ENCODE results near the gene NUP93.

- TF ChIP-seq, protein P1, sequence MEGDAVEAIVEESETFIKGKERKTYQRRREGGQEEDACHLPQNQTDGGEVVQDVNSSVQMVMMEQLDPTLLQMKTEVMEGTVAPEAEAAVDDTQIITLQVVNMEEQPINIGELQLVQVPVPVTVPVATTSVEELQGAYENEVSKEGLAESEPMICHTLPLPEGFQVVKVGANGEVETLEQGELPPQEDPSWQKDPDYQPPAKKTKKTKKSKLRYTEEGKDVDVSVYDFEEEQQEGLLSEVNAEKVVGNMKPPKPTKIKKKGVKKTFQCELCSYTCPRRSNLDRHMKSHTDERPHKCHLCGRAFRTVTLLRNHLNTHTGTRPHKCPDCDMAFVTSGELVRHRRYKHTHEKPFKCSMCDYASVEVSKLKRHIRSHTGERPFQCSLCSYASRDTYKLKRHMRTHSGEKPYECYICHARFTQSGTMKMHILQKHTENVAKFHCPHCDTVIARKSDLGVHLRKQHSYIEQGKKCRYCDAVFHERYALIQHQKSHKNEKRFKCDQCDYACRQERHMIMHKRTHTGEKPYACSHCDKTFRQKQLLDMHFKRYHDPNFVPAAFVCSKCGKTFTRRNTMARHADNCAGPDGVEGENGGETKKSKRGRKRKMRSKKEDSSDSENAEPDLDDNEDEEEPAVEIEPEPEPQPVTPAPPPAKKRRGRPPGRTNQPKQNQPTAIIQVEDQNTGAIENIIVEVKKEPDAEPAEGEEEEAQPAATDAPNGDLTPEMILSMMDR (IDR thresholded peaks at IDR 0.05) = no peak
- TF ChIP-seq POLR2A (IDR thresholded peaks at IDR 0.05) = no peak
Observed at GRCh38 chr16:56870276-56870888, 140.5 kb downstream of the NUP93 start.
